Activated T-cell treated with anti-CD3 and anti-CD28 coated beads, Interleukin-2, amount 50 U/mL, for 1 hour (primary cell): ENCODE data around the gene DHX34.
"Not testable (repeated sequence)": the region's sequence is repeated elsewhere in the genome, so short reads cannot be mapped to it uniquely, and the experiment has no call there.

ENCODE experiments used
- DNase-seq: peaks from one replicate; pipeline ENCODE4 v3.0.0-alpha.2; 2020

DHX34 gene

DNA sequence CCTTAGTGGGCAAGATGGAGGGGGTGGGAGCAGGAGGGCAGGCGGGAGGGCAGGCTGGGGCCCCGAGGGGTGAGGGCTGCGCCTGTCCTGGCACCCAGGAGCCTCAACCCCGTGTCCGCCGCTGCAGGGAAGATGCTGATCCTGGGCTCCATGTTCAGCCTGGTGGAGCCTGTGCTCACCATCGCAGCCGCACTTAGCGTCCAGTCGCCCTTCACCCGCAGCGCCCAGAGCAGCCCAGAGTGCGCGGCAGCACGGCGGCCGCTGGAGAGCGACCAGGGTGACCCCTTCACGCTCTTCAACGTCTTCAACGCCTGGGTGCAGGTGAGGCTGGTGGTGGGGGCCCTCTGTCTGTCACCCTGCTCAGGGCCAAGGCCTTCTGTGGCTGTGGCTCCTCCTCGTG, 23.5 kb downstream of the DHX34 start:
- no peak for DNase-seq

DNA sequence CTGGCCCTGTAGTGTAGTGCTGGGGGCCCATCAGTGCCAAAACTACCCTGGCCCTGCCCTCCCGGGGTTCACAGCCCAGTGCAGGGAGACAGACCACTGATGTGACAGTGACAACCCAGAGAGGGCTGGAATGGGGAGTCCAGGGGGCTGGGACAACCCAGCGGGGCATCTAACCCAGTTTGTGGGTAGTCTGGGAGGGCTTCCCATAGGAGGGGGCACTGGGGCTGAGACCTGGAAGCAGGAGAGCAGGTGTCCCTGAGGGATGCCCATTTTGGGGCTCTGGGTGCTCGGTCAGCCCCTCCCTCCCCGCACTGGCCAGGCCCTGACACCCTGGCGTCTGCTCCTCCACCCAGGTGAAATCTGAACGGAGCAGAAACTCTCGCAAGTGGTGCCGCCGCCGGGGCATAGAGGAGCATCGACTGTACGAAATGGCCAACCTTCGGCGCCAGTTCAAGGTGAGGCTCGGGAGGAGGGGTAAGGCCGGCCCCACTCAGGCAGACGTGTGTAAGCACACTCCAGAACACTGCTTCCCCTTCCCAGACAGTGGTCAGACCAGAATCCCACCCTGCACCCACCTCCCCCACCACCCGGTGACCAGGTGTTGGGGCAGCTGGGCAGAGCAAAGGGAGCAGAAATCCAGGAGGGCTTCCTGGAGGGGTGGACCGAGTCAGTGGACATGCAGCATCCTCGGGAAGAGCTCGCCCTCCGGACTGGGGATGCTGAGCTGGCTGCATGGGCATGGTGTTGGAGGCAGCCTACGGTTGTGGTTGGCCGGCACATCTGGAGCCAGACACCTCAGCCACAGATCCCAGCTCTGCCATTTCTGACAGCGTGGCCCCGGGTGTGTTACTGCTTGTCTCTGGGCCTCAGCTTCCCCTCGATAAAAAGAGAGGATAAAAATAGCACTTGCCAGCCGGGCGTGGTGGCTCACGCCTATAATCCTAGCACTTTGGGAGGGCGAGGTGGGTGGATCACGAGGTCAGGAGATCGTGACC, 24.4 kb downstream of the DHX34 start:
- DNase-seq, result no peak

DNA sequence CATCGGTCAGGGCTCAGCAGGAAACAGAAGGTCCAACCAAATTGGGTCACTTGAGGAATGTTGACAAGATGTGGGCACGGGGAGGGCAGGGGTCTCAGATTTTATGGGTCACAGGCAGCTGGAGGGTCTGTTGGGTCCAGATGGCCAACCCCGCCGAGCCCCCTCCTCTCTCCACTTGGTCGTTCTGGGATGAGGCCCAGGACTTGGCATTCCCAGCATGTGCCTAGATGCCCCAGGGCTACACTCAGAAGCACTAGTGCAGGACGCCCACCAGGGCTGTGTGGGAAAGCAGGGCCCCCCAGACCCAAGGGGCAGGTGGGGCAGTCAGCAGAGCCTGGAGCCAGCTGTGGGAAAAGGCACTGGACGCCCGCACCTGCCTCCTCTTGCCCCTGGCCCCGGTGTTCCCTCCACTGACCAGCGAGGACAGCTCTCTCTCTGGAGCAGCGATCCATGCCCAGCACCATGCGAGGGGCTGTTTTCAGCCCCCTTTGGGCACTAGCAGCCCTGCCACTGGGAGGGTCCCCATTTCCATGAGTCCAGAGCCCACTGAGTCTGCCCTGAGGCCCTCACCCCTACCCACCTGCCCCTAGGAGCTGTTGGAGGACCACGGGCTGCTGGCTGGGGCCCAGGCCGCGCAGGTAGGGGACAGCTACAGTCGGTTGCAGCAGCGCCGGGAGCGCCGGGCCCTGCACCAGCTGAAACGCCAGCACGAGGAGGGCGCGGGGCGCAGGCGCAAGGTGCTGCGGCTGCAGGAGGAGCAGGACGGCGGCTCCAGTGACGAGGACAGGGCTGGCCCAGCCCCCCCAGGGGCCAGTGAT, 26.0 kb downstream of the DHX34 start:
- DNase-seq, result no peak

DNA sequence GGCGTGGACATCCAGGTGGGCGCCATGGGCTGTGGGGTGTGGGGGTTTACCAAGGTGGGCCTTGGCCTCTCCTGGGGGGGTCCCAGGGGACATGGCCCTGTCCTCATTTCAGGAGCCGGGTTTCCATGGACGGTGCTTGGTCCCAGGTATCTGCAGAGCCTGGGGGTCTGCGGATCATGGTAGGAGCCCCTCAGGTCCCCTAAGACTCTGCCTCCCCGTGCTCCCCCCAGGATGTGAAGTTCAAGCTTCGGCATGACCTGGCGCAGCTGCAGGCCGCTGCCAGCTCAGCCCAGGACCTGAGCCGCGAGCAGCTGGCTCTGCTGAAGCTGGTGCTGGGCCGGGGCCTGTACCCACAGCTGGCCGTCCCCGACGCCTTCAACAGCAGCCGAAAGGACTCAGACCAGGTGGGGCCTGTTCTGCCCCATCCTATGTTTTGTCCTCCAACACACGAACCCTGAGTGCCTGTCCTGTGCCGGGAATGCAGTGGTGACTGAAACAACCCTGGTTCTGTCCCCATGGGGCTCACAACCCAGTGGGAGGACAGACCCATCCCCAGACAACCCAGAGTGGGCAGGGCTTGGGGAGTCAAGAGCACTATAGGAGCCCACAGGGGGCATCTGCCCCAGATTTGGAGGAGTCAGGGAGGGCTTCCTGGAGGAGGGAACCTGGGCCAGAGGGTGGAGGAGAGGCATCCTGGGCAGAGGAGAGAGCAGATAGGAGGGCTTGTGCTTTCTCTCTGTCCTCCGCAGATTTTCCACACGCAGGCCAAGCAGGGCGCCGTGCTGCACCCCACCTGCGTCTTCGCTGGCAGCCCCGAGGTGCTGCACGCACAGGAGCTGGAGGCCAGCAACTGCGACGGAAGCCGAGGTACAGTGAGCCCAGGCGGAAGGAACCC, 26.8 kb downstream of the DHX34 start:
- DNase-seq, result no peak

- no peak for DNase-seq
These were observed 27.6 kb downstream of the DHX34 start for GRCh38 chr19:47376589-47377144.

DNA sequence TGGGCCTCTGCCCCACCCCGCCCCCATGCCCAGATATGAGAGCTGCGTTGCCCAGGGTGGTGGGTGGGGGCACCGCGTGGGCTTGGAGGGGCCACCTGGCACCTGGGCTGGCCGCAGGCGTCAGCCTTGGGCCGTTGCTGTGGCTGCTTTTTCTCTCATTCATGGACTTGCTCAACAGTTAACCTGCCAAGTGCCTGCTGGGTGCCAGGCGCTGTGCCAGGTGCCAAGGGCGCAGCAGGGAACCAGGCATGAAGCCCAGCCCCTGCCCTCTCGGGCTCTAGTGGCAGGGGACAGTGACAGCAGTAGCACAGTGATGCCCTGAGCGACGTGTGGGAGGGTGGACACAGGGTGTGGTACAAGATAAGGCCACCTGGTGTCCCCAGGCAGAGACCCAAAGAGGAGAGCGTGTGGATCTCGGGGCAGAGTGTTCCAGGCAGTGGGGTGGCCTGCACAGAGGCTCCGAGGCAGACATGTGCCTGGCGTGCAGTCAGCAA, 28.1 kb downstream of the DHX34 start:
- DNase-seq, result no peak

- no peak for DNase-seq
These were observed 28.7 kb downstream of the DHX34 start for GRCh38 chr19:47377801-47378200.

GRCh38 chr19:47378246-47378645, 29.1 kb downstream of the DHX34 start:
- no peak for DNase-seq

GRCh38 chr19:47379381-47379938, 30.3 kb downstream of the DHX34 start:
- DNase-seq, result no peak

DNA sequence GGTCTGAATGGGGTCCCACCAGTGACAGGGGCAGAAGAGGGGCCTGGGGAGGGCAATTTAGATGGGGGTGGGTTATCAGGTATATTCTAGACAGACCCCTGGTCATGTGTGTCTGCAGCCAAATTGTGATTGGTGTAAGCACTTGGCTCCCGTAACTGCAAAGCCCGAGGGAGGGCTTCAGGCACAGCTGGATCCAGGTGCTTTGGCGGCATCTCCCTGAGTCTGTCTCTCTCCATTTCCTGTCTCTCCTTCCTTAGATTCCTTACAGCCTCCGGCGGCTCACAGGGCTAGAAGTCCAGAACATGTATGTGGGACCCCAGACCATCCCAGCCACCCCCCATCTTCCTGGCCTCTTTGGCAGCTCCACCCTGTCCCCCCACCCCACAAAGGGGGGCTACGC, 31.4 kb downstream of the DHX34 start:
- no peak for DNase-seq

- no peak for DNase-seq
These were observed 32.0 kb downstream of the DHX34 start for GRCh38 chr19:47381121-47381520.

DNA sequence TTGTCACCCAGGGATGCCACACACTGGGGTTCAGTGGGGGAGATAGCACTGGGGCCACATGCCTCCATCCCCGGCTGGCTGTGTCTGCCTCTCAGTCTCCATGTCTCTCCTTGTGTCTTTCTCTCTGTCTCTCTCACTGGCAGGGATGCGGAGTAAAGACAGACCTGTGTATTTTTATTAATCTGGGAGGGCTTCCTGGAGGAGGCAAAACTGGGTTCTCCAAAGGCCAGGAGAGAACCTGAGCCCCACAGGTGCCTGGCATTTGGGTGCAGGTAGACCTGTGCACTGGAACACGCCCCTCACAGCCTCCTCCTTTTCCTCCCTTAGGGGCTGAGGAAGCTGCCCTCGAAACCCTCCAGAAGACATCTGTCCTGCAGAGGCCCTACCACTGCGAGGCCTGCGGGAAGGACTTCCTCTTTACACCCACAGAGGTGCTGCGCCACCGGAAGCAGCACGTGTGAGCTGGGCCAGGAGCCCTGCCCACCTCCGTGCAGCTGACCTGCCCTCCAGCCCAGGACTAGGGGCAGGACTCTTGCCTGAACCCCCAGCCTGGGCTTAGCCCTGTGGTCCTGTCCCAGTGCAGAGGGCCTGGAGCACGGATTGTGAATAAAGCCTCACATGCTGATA, 32.7 kb downstream of the DHX34 start:
- no peak for DNase-seq

GRCh38 chr19:47383890-47384289, 34.8 kb downstream of the DHX34 start:
- not testable (repeated sequence) for DNase-seq

- not testable (repeated sequence) for DNase-seq
These were observed 35.4 kb downstream of the DHX34 start for GRCh38 chr19:47384533-47384932.

- DNase-seq, result not testable (repeated sequence)
These were observed 37.5 kb downstream of the DHX34 start for GRCh38 chr19:47386582-47386981.

DNA sequence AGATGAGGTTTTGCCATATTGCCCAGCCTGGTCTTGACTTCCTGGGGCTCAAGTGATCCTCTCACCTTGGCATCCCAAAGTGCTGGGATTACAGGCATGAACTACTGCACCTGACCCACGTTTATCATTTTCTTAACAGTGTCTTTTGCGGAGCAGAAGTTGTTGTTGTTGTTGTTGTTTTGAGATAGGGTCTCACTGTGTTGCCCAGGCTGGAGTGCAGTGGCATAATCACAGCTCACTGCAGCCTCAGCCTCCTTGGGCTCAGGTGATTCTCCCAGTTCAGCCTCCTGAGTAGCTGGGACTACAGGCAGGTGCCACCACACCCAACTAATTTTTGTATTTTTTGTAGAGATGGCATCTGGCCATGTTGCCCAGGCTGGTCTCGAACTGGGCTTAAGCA, 38.5 kb downstream of the DHX34 start:
- DNase-seq, result not testable (repeated sequence)

- not testable (repeated sequence) for DNase-seq
These were observed 39.6 kb downstream of the DHX34 start for GRCh38 chr19:47388721-47389120.

DNA sequence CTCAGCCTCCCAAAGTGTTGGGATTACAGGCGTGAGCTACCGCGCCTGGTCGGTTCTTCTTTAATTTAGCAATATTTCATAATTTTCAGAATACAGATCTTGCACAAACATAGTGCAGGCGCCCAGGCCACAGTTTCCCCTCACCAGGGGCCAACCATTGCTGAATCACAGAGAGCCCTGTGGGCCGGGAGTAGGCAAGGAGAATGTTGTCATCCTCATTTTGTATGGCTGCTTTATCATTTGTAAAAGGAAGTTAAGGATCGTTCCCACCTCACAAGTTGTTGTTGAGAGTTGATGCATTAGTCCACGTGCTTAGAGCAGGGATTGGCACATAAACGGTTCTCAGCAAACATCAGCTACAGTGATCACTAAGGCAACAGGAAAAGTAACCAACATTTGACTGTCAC, 40.0 kb downstream of the DHX34 start:
- DNase-seq, result no peak

DNA sequence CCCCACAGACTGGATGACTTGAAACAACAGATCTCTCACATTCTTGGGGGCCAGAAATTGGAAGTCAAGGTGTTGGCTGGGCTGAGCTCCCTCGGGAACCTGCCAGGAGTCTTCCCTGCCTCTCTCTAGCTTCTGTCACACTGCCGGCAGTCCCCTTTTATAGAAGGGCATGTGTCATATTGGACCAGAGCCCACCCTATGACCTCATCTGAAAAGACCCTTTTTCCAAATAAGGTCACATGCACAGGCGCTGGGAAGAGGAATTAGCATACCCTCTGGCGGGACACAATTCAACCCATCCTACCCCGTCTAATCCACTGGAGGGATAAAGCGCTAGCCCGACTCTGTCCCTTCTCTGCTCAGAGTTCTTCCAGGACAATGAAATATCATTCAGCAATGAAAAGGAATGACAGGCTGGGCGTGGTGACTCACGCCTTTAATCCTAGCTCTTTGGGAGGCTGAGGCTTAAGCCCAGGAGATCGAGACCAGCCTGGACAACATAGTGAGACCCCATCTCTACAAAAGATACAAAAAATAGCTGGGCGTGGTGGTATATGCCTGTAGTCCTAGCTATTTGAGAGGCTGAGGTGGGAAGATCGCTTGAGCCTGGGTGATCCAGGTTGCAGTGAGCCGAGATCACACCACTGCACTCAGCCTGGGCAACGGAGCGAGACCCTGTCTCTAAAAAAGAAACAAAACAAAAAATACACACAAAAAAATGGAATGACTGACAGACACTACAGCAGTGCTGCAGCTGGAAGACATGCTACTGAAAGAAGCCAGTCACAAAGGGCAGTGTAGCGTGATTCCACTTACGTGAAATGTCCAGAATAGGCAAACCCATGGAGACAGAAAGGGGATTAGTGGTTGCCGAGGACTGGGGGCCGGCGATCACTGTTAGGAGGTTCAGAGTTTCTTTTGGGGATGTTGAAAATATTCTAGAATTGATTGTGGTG, 41.7 kb downstream of the DHX34 start:
- DNase-seq, result no peak
